Body of pancreas (tissue), 4 donors: ENCODE results near the gene MDFIC.

Source experiments
- CTCF ChIP-seq, 7 experiments: fragments of 450-650 bp in 4 of 7; fragments of 200-600 bp in 3 of 7; sonication (generic) in 3 of 7; IDR thresholded peaks; one replicate each; pipeline ENCODE4 v1.5.1; 2016 to 2019; ENCODE audit warnings: antibody characterized with exemption in 7 of 7
- POLR2A ChIP-seq, 3 donors: fragments of 450-650 bp; IDR thresholded peaks; one replicate each; pipeline ENCODE4 v1.6.1; 2016; ENCODE audit warnings: antibody characterized with exemption in 3 of 3, mild to moderate bottlenecking in 2 of 3

DNA sequence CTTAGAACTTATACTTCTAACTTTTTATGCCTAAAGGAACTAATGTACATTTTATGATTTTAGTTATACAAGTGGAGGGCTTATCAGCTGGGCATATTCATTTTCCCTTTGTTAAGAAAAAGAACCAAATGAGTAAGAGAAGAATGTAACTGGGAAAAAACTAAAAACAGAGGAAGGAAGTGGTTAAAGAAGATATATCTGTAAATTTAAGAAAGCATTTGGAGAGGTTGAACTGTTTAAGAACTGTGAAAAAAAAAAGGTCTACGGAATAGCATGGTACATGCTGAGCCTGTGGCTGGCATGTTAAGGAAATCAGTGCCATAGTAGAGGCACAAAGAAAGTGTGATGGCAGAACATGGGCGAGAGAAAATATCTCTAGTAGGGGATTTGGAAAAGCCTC lies 6.2 kb downstream of the MDFIC start:
- TF ChIP-seq POLR2A (IDR thresholded peaks at IDR 0.05), result no peak
- no peak for TF ChIP-seq CTCF (IDR thresholded peaks at IDR 0.05)
